Sigmoid colon (tissue), 7 donors: ENCODE data around the gene NOL4L. TPM values are rescaled to one million over a fixed set of nuclear protein-coding genes. Genes with fewer than 3 reads are reported as not detected.

Experiments
- DNase-seq: peaks from one replicate; pipeline ENCODE4 v3.0.0-alpha.2; 2019
- H3K27ac ChIP-seq, 4 donors: fragments of 200-600 bp; sonication (generic); one replicate each; pipeline ENCODE4 v1.5.1; 2016 to 2019; ENCODE audit warnings: mild to moderate bottlenecking in 1 of 4
- H3K27me3 ChIP-seq, 3 donors: fragments of 200-600 bp; sonication (generic); one replicate each; pipeline ENCODE4 v1.5.1; 2019; ENCODE audit warnings: mild to moderate bottlenecking in 1 of 3
- H3K36me3 ChIP-seq, 4 donors: fragments of 200-600 bp; sonication (generic); one replicate each; pipeline ENCODE4 v1.5.1; 2016 to 2019
- H3K4me1 ChIP-seq, 4 donors: fragments of 200-600 bp; sonication (generic); one replicate each; pipeline ENCODE4 v1.5.1; 2017 to 2019
- H3K4me3 ChIP-seq, 4 donors: fragments of 200-600 bp; sonication (generic); one replicate each; pipeline ENCODE4 v1.5.1; 2017 to 2019; ENCODE audit warnings: mild to moderate bottlenecking in 2 of 4, moderate library complexity in 1 of 4
- H3K9me3 ChIP-seq, 4 donors: fragments of 200-600 bp in 3 of 4; sonication (generic) in 3 of 4; one replicate each; pipeline versions ENCODE4 v1.5.1 to v1.6.1; 2013 to 2019
- CTCF ChIP-seq, 4 experiments: fragments of 450-650 bp in 3 of 4; fragments of 200-600 bp in 1 of 4; IDR thresholded peaks; one replicate each; pipeline ENCODE4 v1.5.1; 2016 to 2019; ENCODE audit warnings: antibody characterized with exemption in 4 of 4, mild to moderate bottlenecking in 3 of 4, moderate library complexity in 2 of 4
- EP300 ChIP-seq, 4 donors: sonication (generic); formaldehyde crosslinking; IDR thresholded peaks; one replicate each; pipeline ENCODE4 v1.6.1; 2017; ENCODE audit warnings: antibody characterized with exemption in 4 of 4
- POLR2A ChIP-seq, 2 donors: fragments of 450-650 bp; IDR thresholded peaks; one replicate each; pipeline ENCODE4 v1.6.1; 2016; ENCODE audit warnings: antibody characterized with exemption in 2 of 2, mild to moderate bottlenecking in 2 of 2, moderate library complexity in 2 of 2
- POLR2AphosphoS5 ChIP-seq, 4 donors: sonication (generic); formaldehyde crosslinking; IDR thresholded peaks; one replicate each; pipeline ENCODE4 v1.6.1; 2017; ENCODE audit warnings: antibody characterized with exemption in 4 of 4
- WGBS, 2 donors: extraction: QIAGEN DNeasy Blood & Tissue Kit; methylation state at CpG; one replicate each; pipeline ENCODE4 v1.1.7; 2013; 5-methylcytosine and 5-hydroxymethylcytosine counted together
- intact Hi-C: fragments of 100-400 bp; cut with DNase I; formaldehyde crosslinking; loops from one replicate; pipeline ENCODE4 v1.15.1; 2023
- polyA plus RNA-seq, 3 donors: library from polyadenylated mRNA; stranded (reverse); fragments of 200-250 nt; gene quantifications; one replicate each; pipeline ENCODE4 v1.2.3, GENCODE V29; 2013
- total RNA-seq, 4 donors: library from RNA; depleted of rRNA; stranded (reverse); fragments of >200 nt; gene quantifications; one replicate each; pipeline ENCODE4 v1.1.0, GENCODE V29; 2016
- donor health status: healthy with polysubstance abuse.
- donor health status: Bipolar disorder and iron deficiency.
- donor health status: healthy.

The NOL4L gene
- total and polyA plus RNA-seq, 7 donors, result 9.2 to 34.7 (median 16.8) TPM

- no peaks in the 10 kb centered on the region for H3K27me3 ChIP-seq
- peaks cover 3 to 52% (median 49%) of the 10 kb centered on the region in 4 donors for H3K4me1 ChIP-seq
- peak; percentile 72 for DNase-seq
- H3K4me3 ChIP-seq, result no peak overlapping the region
- TF ChIP-seq CTCF (IDR thresholded peaks at IDR 0.05), result no peak
- TF ChIP-seq POLR2A (IDR thresholded peaks at IDR 0.05), result no peak
- no peak for TF ChIP-seq POLR2AphosphoS5 (IDR thresholded peaks at IDR 0.05)
- no peak for TF ChIP-seq EP300 (IDR thresholded peaks at IDR 0.05)
- intact Hi-C loops, result no loop called here
- no peaks in the 10 kb centered on the region for H3K9me3 ChIP-seq
- H3K36me3 ChIP-seq, result peaks cover 20 to 82% (median 33%) of the 10 kb centered on the region in 4 donors
- peak overlapping the region in 3 of 4 donors; percentile 70 to 73 (median 72) for H3K27ac ChIP-seq
- WGBS, 2 donors, result 85 to 88% methylated on average over 22 of the region's 22 CpGs
These were observed 137.8 kb downstream of the NOL4L start for GRCh38 chr20:32447136-32448027.

GRCh38 chr20:32446301-32447100, 138.6 kb downstream of the NOL4L start:
- no peak overlapping the region for H3K4me3 ChIP-seq
- H3K27me3 ChIP-seq, result no peaks in the 10 kb centered on the region
- peaks cover 3 to 52% (median 51%) of the 10 kb centered on the region in 4 donors for H3K4me1 ChIP-seq
- intact Hi-C loops, result no loop called here
- peaks cover 11 to 76% (median 24%) of the 10 kb centered on the region in 4 donors for H3K36me3 ChIP-seq
- WGBS, 2 donors, result 88% methylated on average over 14 of the region's 14 CpGs
- no peaks in the 10 kb centered on the region for H3K9me3 ChIP-seq
- no peak for TF ChIP-seq CTCF (IDR thresholded peaks at IDR 0.05)
- TF ChIP-seq POLR2AphosphoS5 (IDR thresholded peaks at IDR 0.05), result no peak
- TF ChIP-seq POLR2A (IDR thresholded peaks at IDR 0.05), result no peak
- TF ChIP-seq EP300 (IDR thresholded peaks at IDR 0.05), result no peak
- peak overlapping the region in 3 of 4 donors; percentile 2 to 70 (median 10) for H3K27ac ChIP-seq
- peak; percentile 62 for DNase-seq

- DNase-seq, result peak; percentile 63
- WGBS, 2 donors, result 56 to 68% methylated on average over 12 of the region's 12 CpGs
- no peak overlapping the region for H3K4me3 ChIP-seq
- intact Hi-C loops, result no loop called here
- H3K9me3 ChIP-seq, result no peaks in the 10 kb centered on the region
- H3K27me3 ChIP-seq, result no peaks in the 10 kb centered on the region
- H3K27ac ChIP-seq, result peak overlapping the region in 2 of 4 donors; percentile 2 to 10
- TF ChIP-seq EP300 (IDR thresholded peaks at IDR 0.05) (no peak), POLR2A (IDR thresholded peaks at IDR 0.05) (no peak), CTCF (IDR thresholded peaks at IDR 0.05) (no peak), POLR2AphosphoS5 (IDR thresholded peaks at IDR 0.05) (no peak)
- peaks cover 11 to 76% (median 19%) of the 10 kb centered on the region in 4 donors for H3K36me3 ChIP-seq
- H3K4me1 ChIP-seq, result peaks cover 3 to 53% (median 52%) of the 10 kb centered on the region in 4 donors
These were observed 139.4 kb downstream of the NOL4L start for GRCh38 chr20:32445539-32446273.

- Histone ChIP-seq H3K9me3 (no peaks in the 10 kb centered on the region), H3K4me3 (no peak overlapping the region), H3K4me1 (peaks cover 0 to 47% (median 43%) of the 10 kb centered on the region in 4 donors), H3K36me3 (peaks cover 11 to 76% (median 16%) of the 10 kb centered on the region in 4 donors), H3K27ac (no peak overlapping the region), H3K27me3 (no peaks in the 10 kb centered on the region)
- TF ChIP-seq EP300 (IDR thresholded peaks at IDR 0.05) (no peak), CTCF (IDR thresholded peaks at IDR 0.05) (no peak), POLR2AphosphoS5 (IDR thresholded peaks at IDR 0.05) (no peak), POLR2A (IDR thresholded peaks at IDR 0.05) (no peak)
- intact Hi-C loops, result no loop called here
- peak; percentile 22 for DNase-seq
- 89 to 90% methylated on average over 7 of the region's 7 CpGs for WGBS, 2 donors
These were observed 140.5 kb downstream of the NOL4L start for GRCh38 chr20:32444474-32445220.
